GM18502 (cell line): Measurements from ENCODE around the gene THSD1.
"Not testable (repeated sequence)": the region's sequence is repeated elsewhere in the genome, so short reads cannot be mapped to it uniquely, and the experiment has no call there.

Source experiments
- ATAC-seq: cut with Tn5 transposase; IDR thresholded peaks from one replicate; pipeline ENCODE4 v1.9.1; 2021; ENCODE audit warnings: mild to moderate bottlenecking; ENCODE audit not compliant: unreplicated experiment, poor library complexity

THSD1 gene

GRCh38 chr13:52361225-52361624 lies 44.7 kb downstream of the THSD1 start:
- ATAC-seq = no peak

GRCh38 chr13:52359534-52359933 lies 46.4 kb downstream of the THSD1 start:
- ATAC-seq = no peak

DNA sequence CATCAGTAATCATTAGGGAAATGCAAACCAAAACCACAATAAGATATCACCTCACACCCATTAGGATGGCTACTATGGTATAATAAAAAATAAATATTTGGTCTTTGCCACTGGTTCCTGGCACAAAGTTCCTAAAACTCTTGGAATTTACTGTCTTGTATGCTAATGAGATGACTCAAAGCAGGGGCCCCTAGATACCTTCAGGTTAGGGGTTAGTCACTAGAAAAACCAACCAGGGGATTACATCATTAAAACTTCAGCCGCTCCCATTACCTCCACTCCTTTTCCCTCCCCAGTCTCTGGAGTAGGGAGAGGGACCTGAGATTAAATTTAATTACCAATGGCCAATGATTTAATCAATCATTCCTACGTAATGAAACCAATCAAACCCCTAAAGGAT lies 49.6 kb downstream of the THSD1 start:
- ATAC-seq = no peak

GRCh38 chr13:52353193-52353592 lies 52.8 kb downstream of the THSD1 start:
- no peak for ATAC-seq

DNA sequence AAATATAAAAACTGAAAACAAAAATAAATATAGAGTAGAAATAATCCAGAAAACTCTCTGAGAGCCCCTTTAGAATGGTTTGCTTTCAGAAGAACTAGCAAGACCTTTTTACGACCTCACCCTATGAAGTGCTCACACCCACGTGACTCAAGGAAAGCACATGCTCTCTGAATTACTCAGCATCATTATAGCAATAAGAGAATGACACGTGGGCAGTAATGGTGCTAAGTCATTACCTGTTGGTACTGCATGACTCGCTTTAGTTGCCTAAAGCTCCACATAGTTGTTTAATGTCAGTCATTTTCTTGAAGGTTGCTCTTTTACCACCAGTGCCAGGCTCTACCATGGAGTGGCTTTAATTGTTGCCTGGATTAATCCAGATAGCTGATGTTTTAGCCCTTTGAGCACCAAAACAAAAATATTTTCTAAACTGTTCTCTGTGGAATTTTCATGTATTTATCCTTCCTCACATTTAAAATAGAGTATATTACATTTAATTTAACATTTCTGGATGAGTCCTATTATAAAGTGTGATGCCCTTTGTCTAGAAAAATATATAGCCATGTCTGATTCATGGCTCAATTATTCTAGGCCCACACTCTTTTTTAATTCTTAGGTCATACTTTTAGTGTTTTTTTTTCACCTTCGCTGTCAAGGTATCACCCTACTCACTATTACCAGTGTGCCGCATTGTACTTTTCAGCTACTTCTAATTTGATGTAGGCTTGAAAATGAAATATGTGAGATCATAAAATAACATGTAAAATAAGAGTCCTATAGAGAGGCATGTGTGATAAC lies 56.8 kb downstream of the THSD1 start:
- ATAC-seq = peak; percentile 63

GRCh38 chr13:52348071-52348470 lies 57.9 kb downstream of the THSD1 start:
- no peak for ATAC-seq

DNA sequence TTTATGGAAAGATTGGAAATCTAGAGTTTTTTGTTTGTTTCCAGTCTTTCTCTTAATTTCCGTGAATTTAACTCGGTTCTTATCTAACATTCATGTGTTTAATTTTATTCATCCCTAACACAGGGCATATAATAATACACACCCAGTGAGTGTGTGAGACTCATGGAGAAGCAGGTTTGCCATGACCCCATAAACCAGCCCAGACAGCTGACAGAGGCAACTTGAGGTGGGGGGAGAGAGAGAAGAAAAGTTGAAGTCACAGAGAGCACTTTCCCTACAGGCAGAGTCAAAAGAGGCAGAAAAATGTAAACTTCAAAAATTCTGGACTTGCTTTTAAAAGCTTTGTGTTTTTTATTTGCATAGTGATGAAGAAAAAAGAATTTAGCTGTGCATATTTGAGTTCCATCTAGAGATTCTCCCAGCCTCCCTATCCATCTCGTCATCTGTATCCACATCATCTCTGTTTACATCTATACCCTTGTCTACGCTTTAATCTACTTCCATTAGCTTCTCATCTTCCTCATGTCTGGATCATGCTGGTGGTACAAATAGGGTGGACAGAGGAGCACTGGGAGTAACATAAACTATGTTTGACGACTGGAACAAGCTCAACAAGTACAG lies 60.2 kb downstream of the THSD1 start:
- no peak for ATAC-seq

- ATAC-seq = no peak
Observed at GRCh38 chr13:52345048-52345447, 60.9 kb downstream of the THSD1 start.

DNA sequence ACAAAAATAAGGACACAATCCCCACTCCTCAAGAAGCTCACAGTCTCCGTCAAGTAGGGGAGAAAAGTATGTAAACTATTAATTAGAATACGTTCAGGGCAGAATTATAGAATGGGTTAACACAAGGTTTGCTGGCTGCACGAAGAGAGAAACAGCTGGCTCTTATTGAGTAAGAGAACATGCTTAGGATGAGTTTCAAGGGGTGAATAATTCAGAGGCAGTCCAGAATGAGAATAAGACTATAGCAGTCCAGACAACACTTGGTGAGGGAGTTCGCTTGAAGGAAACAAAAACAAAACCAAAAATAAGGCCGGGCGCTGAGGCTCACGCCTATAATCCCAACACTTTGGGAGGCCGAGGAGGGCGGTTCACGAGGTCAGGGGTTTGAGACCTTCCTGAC lies 61.9 kb downstream of the THSD1 start:
- no peak for ATAC-seq

DNA sequence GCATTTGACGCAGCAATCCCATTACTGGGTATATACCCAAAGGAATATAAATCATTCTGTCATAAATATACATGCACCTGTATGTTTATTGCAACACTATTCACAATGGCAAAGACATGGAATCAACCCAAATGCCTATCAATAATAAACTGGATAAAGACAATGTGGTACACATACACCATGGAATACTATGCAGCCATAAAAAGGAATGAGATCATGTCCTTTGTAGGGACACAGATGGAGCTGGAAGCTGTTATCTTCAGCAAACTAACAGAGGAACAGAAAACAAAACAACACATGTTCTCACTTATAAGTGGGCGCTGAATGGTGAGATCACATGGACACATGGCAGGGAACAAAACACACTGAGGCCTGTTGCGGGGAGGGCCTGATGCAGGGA lies 63.8 kb downstream of the THSD1 start:
- ATAC-seq = not testable (repeated sequence)

GRCh38 chr13:52337828-52338455 lies 68.0 kb downstream of the THSD1 start:
- not testable (repeated sequence) for ATAC-seq

DNA sequence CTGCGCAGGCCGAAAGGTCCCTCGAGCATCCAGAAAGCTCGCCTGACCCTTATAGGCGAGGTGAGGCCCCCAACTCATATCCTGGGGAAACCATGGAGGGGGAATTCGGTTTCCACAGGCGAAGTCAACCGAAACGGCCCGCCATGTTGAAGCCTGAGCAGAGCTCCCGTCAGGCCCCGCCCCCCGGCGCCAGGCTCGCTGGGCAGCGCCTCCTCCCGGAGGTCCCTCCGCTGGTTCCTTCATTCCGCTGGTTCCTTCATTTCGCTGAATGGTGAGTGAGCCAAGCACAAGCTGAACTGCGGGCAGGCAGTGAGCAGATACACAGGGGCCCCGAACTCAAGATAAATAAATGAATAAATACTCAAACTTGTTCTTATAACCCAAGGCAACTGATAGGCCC lies 71.9 kb downstream of the THSD1 start:
- ATAC-seq = not testable (repeated sequence)

GRCh38 chr13:52331844-52332243 lies 74.1 kb downstream of the THSD1 start:
- not testable (repeated sequence) for ATAC-seq
